NT2/D1 (cell line): Measurements from ENCODE around the gene NEGR1.

ENCODE experiments used
- SUZ12 ChIP-seq: IDR thresholded peaks from 2 replicates; pipeline ENCODE4 v1.6.1; 2011; ENCODE audit not compliant: insufficient read length, insufficient read depth; ENCODE audit errors: extremely low read depth
- YY1 ChIP-seq: IDR thresholded peaks from 2 replicates; pipeline ENCODE4 v1.6.1; 2011; ENCODE audit not compliant: insufficient read length, insufficient read depth
- ZNF274 ChIP-seq: IDR thresholded peaks from 2 replicates; pipeline ENCODE4 v1.6.1; 2011; ENCODE audit warnings: mild to moderate bottlenecking, low read depth, low read length

GRCh38 chr1:71565262-71565661 is 717.1 kb downstream of the NEGR1 start:
- TF ChIP-seq ZNF274 = no peak
- TF ChIP-seq YY1 = no peak
- TF ChIP-seq SUZ12 = no peak
